SH-SY5Y (cell line): ENCODE data around the gene ZBTB9.

Source experiments
- GATA2 ChIP-seq: IDR thresholded peaks from 2 replicates; pipeline ENCODE4 v1.6.1; 2011; ENCODE audit warnings: mild to moderate bottlenecking, low read depth, low read length
- GATA3 ChIP-seq: IDR thresholded peaks from 2 replicates; pipeline ENCODE4 v1.6.1; 2011; ENCODE audit warnings: low read depth, mild to moderate bottlenecking, low read length, moderate library complexity

- TF ChIP-seq GATA2 = no peak
- TF ChIP-seq GATA3 = no peak
Measured at GRCh38 chr6:33481192-33481591, 26.8 kb downstream of the ZBTB9 start.
